ENCODE data around the gene SNX32.

Gene SNX32

GRCh38 chr11:65865550-65866172 lies 31.9 kb downstream of the SNX32 start:
- in situ Hi-C loops (cut with MboI; ENCODE audit: low sequenced_read_pairs) = no loop called here

DNA sequence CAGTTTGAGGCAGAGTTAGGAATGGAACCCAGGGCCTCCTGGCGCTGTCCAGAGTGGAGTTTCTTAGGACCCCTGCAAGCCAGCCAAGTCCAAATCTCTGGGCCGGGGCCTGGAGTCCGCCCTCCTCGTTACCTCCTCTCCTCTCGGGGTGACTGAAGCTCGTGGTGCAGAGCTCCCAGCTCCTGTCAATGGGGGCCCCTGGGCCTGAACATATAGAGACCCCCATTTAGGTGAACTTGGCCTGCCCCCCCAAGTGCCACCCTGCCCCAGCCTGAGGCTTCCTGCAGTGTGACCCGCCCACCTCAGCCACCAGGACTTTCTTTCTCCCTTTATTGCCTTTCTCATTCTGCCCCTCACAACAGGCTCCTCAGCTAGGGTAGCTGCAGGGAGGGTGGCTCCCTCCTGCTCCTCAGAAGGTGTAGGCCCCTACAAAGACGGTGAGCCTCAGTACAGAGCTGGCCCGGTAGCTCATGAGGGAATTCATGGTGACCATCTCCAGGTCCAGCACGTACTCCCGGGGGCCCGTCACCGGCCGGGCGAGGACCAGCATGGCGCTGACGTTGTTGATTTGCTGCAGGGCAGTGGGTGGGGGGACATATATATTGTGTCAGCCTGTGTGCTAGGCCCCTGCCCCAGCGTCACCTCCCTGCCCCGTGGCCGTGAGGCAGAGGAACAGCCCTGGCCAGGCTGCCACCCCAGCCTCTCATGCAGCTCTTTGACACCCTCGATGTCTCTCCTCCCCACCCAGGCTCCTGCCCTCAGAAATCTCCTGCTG lies 32.9 kb downstream of the SNX32 start:
- in situ Hi-C loops (cut with MboI; ENCODE audit: low sequenced_read_pairs) = no loop called here

GRCh38 chr11:65867284-65868071 lies 33.7 kb downstream of the SNX32 start:
- in situ Hi-C loops (cut with MboI; ENCODE audit: low sequenced_read_pairs) = no loop called here

DNA sequence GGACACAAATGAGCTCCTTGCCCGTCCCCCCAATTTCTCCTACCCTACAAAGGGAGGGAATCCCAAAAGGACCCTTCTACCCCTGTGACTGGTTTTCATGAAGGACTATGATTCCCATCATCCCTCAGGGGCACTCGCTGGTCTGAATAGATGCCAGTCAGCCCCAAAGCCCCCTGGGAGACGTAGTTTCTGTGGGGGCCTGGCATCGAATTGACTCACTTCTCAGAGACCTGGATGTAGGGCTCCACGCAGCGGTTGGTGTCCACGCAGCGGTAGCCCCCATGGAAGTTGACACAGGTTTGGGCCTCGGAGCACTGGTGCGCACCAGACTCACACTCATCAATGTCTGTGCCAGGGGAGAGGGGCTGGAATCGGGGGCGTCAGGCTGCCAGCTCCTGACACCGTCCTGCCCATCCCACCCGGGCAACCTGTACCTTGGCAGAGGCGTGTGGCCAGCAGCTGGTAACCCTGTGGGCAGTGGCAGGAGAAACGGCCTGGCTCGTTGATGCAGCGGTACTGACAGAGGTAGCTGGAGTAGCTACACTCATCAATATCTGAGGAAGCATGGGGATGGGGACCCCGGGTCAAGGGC lies 34.4 kb downstream of the SNX32 start:
- in situ Hi-C loops (cut with MboI; ENCODE audit: low sequenced_read_pairs) = no loop called here

DNA sequence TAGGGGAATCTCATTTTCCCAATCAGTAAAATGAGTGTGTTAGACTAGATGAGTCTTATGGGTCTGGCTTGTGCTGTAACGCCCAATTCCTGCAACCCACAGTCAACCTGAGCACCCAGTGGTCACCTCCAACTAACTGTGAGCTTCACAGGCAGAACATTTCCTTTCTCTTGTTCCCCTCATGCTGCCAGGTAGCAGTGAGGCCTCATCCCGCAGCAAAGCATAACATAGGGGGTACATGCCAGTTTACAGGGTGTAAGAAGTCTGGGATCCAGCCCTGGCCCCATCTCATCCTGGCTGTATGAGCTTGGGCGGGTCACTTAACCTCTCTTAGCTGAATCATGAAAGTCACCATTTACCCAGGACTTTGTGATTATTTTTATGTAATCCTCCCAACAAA lies 35.1 kb downstream of the SNX32 start:
- in situ Hi-C loops (cut with MboI; ENCODE audit: low sequenced_read_pairs) = no loop called here

GRCh38 chr11:65869643-65870306 lies 36.0 kb downstream of the SNX32 start:
- in situ Hi-C loops (cut with MboI; ENCODE audit: low sequenced_read_pairs) = no loop called here

DNA sequence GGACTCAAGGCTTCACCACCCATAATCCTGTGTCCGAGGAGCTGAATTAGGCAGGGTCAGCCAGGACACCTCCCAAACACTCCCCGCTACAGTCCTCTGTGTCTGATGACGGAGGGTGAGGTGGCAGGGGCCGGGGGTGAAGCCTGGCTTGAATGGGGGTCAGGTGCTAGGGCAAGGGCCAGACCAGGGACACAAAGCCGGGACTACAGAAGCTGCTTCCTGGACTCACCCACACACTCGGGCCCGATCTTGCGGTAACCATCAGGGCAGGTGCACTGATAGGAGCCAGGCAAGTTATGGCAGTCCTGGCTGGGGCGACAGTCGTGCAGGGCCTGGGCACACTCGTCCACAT lies 36.5 kb downstream of the SNX32 start:
- in situ Hi-C loops (cut with MboI; ENCODE audit: low sequenced_read_pairs) = no loop called here

DNA sequence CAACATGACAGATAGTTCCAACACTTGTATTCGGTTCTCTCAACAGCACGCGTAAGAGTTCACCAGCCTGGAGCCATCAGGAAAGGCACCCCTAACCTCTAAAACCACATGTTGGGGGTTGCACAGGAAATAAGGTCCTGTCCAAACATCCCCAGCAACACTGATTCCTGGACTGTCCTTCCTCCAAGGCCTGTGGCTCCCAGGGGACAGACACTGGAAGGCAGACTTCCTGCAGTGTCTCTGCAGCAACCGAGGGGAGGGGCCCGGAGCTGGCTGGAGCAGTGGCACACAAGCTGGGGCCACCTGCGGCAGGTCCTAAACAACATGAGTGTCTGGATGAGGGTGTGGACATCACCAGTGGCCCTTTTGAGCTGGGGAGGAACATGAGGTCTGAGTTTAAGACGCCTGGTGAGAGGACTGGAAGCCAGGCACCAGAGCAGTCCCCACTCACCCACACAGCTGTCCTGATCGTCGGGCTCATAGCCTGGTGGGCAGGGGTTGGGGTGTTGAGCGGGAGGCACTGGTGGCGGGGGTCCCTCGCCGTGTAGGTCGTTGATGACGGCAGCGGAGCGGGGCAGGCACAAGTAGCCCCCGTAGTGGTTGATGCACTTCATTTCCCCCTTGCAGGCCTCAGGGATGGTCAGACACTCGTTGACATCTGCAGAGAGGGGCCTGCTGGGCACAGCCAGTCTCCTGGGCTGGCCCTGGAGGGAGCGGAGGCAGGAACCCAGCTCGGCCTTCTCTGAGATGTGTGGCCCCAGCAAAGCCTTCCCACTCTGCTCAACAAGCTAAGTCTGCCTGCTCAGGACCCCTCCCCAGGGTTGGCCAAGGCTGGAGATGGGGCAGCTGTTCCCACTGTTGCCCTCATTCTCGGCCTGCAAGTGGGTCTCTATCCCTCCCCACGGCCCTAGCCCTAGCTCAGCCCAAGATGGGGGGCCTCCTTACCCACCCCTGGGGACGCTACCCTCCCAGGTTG lies 37.2 kb downstream of the SNX32 start:
- in situ Hi-C loops (cut with MboI; ENCODE audit: low sequenced_read_pairs) = no loop called here

GRCh38 chr11:65871811-65872548 lies 38.2 kb downstream of the SNX32 start:
- in situ Hi-C loops (cut with MboI; ENCODE audit: low sequenced_read_pairs) = no loop called here

DNA sequence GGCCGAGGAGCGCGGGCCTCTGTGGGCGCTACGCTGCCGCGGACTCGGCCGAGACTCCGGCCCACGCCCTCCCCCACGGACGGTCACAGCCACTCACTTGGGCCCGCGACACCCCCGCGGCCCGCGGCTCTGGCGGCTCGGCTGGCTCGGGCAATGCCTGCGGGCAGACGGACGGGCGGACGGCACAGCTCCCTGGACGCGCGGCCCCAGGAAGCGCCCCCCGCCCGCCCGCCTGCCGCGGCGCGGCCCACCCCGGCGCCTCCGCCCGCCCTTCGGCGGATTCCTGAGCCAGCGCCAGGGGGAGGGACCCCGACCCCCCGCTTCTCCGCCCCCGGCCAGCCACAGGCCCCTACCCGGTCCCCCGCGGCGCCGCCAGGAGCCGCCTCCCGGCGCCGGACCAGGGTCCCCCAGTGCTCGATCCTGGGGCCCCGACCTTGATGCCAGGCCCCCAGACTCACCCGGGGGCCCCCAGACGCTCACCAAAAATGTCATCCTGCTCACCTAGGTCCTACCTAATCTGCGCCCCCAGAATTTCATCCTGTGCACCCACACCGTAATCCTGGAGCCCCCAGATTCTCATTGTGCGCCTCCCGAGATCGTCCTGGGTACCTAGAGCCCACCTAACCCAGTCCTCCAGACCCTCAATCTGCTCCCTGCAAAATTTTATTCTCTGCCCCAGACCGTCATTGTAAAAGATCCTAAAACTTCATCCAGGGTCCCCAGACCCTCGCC lies 39.0 kb downstream of the SNX32 start, which contains the start of gene EFEMP2:
EFEMP2 (minus strand) TSS at position 215 of the 732 bp plus-strand sequence. CDS start 446 bp downstream, outside the sequence.
- in situ Hi-C loops (cut with MboI; ENCODE audit: low sequenced_read_pairs) = no loop called here

- in situ Hi-C loops (cut with MboI; ENCODE audit: low sequenced_read_pairs) = no loop called here
Measured at GRCh38 chr11:65873318-65874156, 39.8 kb downstream of the SNX32 start.

DNA sequence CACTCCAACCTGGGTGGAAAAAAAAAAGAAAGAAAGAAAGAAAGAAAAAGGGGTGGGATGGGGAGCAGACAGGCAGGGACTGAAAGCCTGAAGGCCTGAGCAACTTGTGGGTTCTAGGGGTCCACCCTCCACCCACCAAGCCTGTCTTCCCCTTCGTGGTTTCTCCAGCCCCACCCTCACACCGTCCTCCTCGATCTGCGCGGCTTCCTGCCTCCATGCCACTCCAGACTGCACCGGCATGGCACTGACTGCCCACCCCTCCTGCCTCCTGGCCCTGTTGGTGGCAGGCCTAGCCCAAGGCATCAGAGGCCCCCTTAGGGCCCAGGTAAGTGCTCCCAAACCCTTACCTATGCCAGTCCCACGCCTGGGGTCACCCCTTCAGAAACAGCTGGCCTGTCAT lies 45.9 kb downstream of the SNX32 start, which contains the start of gene CTSW:
CTSW (plus strand) TSS at position 221 of the 400 bp plus-strand sequence; CDS start at position 239, 18 bp downstream.
- in situ Hi-C loops (cut with MboI; ENCODE audit: low sequenced_read_pairs) = no loop called here

DNA sequence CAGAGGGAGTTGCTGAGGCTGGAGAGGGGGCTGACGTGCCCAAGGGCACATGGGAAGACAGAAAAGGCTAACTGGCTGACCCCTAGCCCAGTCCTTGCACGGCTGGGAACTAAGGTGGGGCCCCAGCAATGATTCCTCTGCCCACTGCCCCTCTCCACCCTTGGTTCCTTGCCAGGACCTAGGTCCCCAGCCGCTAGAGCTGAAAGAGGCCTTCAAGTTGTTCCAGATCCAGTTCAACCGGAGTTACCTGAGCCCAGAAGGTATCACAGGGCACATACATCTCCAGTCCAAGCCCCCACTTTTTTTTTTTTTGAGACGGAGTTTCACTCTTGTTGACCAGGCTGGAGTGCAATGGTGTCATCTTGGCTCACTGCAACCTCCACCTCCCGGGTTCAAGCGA lies 46.3 kb downstream of the SNX32 start:
- in situ Hi-C loops (cut with MboI; ENCODE audit: low sequenced_read_pairs) = no loop called here

DNA sequence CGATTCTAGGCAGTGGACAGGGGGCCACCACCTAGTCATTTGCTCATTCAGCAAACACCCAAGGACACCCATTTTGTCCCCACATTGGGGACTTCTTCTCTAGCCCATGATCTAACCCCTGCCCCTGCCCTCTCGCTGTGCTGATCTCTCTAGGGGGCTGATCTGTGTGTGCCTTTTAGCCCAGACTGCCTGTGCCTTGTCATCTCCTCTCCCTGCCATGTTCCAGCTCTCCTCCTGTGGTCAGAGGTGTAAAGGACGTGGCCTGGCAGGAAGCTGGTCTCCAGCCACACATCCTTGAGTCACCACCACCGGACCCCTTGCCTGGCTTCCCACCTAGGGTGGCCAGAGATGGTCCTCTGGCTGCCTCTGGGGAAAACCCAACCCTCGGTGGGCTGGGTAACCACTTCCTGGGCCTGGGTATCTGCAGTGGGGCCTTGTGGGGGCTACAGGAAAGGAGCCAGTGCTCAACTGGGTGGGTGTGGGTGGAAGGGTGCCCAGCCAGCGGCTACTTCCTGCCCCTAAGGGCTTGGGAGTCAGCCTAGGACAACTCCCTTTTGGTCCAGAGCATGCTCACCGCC lies 47.2 kb downstream of the SNX32 start:
- in situ Hi-C loops (cut with MboI; ENCODE audit: low sequenced_read_pairs) = no loop called here

- in situ Hi-C loops (cut with MboI; ENCODE audit: low sequenced_read_pairs) = no loop called here
Measured at GRCh38 chr11:65882120-65883057, 48.6 kb downstream of the SNX32 start.

Measured in HL-60/S4 (cell line).